Calu3 (cell line): ENCODE data around the gene ATP6AP1. TPM values are rescaled to one million over a fixed set of nuclear protein-coding genes. Genes with fewer than 3 reads are reported as not detected.
A peak's percentile ranks its signal among the peaks of the same experiment; 100 is the strongest.

Source experiments
- BruUV-seq: library from RNA; stranded (reverse); fragments of 400-500 nt; replicated peaks from 2 replicates; lab custom pipeline; 2021; lab: Mats Ljungman, UMichigan
- CTCF ChIA-PET: fragments of 300-600 bp; sonication (Branson Sonifier 250); formaldehyde crosslinking; loops from one replicate; lab custom pipeline; 2022; ENCODE audit warnings: antibody characterized with exemption; lab: Charles Lee
- DNase-seq: peaks from one replicate; pipeline ENCODE4 v3.0.0; 2022
- H3K27ac Mint-ChIP-seq: one replicate; pipeline ENCODE4 v1.8.0; 2022; ENCODE audit warnings: mixed read lengths; ENCODE audit not compliant: unreplicated experiment
- H3K27me3 Mint-ChIP-seq: one replicate; pipeline ENCODE4 v1.8.0; 2022; ENCODE audit warnings: mixed read lengths; ENCODE audit not compliant: unreplicated experiment
- H3K36me3 Mint-ChIP-seq: one replicate; pipeline ENCODE4 v1.8.0; 2022; ENCODE audit warnings: mild to moderate bottlenecking, moderate library complexity, mixed read lengths; ENCODE audit not compliant: insufficient read depth, unreplicated experiment
- H3K4me1 Mint-ChIP-seq: one replicate; pipeline ENCODE4 v1.8.0; 2022; ENCODE audit warnings: mild to moderate bottlenecking, low read depth, mixed read lengths; ENCODE audit not compliant: unreplicated experiment
- H3K4me3 Mint-ChIP-seq: one replicate; pipeline ENCODE4 v1.8.0; 2022; ENCODE audit warnings: mild to moderate bottlenecking, low read depth, moderate library complexity, mixed read lengths; ENCODE audit not compliant: unreplicated experiment
- H3K9me3 Mint-ChIP-seq: one replicate; pipeline ENCODE4 v1.8.0; 2022; ENCODE audit warnings: low read depth, mixed read lengths; ENCODE audit not compliant: unreplicated experiment
- intact Hi-C: fragments of 100-400 bp; cut with micrococcal nuclease; formaldehyde crosslinking; loops from one replicate; pipeline ENCODE4 v1.10.0; 2022; ENCODE audit not compliant: unreplicated experiment
- total RNA-seq: library from RNA; stranded (reverse); gene quantifications from 2 replicates; pipeline ENCODE4 v1.2.3, GENCODE V29; 2022
- TF ChIP-seq, protein P1 (sequence below): fragments of 200-600 bp; IDR thresholded peaks from one replicate; pipeline ENCODE4 v1.8.0; 2022; ENCODE audit warnings: antibody characterized with exemption; ENCODE audit not compliant: unreplicated experiment

ATP6AP1 gene
- total RNA-seq, 1 experiment from 2014 or later: 109 TPM

DNA sequence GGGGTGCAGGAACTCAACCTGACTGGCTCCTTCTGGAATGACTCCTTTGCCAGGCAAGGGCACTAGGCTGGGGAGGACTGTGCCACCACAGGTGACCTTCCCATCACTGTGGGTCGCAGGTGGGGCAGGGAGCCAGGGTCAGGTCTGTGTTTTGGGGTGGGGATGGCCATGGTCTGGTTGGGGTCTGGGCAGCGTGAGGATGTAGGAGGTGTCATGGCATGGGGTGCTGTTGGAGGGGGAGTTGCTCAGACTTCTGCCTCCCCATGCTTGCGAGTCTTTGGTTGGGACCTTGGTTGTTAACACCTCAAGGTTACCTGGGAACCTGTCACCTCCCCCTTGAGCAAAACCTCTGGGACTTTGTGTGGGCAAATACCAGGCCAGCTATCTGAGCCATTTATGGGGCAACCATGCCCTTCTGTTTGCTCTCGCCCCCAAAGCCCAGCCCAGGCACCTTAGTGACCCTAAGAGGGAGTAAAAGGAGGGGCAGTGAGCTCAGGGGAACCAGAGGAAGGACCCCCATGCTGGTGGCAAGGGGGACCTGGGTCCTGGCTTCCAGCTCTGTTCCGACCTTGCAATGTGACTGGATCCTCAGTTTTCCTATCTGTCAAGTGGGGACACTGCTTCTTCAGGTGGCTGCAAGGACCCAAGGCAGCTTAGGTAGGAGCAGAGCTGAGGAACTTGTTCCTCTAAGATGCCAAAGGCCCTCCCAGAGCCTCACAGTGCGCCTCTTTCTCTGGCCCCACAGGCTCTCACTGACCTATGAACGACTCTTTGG lies 6.1 kb downstream of the ATP6AP1 start:
- Mint-ChIP-seq H3K27ac (no peak overlapping the region), H3K27me3 (no peaks in the 10 kb centered on the region), H3K4me1 (peaks cover 9% of the 10 kb centered on the region), H3K36me3 (peaks cover 52% of the 10 kb centered on the region), H3K4me3 (no peak overlapping the region), H3K9me3 (no peaks in the 10 kb centered on the region)
- TF ChIP-seq, protein P1, sequence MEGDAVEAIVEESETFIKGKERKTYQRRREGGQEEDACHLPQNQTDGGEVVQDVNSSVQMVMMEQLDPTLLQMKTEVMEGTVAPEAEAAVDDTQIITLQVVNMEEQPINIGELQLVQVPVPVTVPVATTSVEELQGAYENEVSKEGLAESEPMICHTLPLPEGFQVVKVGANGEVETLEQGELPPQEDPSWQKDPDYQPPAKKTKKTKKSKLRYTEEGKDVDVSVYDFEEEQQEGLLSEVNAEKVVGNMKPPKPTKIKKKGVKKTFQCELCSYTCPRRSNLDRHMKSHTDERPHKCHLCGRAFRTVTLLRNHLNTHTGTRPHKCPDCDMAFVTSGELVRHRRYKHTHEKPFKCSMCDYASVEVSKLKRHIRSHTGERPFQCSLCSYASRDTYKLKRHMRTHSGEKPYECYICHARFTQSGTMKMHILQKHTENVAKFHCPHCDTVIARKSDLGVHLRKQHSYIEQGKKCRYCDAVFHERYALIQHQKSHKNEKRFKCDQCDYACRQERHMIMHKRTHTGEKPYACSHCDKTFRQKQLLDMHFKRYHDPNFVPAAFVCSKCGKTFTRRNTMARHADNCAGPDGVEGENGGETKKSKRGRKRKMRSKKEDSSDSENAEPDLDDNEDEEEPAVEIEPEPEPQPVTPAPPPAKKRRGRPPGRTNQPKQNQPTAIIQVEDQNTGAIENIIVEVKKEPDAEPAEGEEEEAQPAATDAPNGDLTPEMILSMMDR: no peak
- DNase-seq: no peak
- BruUV-seq: no TSS peak
- CTCF ChIA-PET: no interaction called here
- intact Hi-C loops: no loop called here

DNA sequence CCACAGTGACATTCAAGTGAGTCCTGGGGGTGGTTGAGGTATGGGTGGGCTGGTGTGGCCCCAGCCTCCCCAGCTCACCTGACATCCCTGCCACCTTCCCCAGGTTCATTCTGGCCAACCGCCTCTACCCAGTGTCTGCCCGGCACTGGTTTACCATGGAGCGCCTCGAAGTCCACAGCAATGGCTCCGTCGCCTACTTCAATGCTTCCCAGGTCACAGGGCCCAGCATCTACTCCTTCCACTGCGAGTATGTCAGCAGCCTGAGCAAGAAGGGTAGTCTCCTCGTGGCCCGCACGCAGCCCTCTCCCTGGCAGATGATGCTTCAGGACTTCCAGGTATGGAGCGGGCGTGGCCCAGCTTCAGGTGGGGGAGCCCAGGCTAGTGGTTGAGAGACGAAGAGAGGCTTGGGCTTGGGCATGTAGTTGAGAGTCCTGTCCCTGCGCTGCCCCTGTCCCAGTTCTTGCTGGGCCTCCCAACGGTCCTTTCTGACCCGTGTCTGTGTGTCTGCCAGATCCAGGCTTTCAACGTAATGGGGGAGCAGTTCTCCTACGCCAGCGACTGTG lies 6.8 kb downstream of the ATP6AP1 start:
- intact Hi-C loops: no loop called here
- peaks cover 58% of the 10 kb centered on the region for H3K36me3 Mint-ChIP-seq
- TF ChIP-seq, protein P1: no peak
- H3K4me1 Mint-ChIP-seq: peaks cover 8% of the 10 kb centered on the region
- CTCF ChIA-PET: no interaction called here
- no TSS peak for BruUV-seq
- H3K9me3 Mint-ChIP-seq: no peaks in the 10 kb centered on the region
- no peak for DNase-seq
- no peak overlapping the region for H3K27ac Mint-ChIP-seq
- H3K4me3 Mint-ChIP-seq: no peak overlapping the region
- H3K27me3 Mint-ChIP-seq: no peaks in the 10 kb centered on the region

DNA sequence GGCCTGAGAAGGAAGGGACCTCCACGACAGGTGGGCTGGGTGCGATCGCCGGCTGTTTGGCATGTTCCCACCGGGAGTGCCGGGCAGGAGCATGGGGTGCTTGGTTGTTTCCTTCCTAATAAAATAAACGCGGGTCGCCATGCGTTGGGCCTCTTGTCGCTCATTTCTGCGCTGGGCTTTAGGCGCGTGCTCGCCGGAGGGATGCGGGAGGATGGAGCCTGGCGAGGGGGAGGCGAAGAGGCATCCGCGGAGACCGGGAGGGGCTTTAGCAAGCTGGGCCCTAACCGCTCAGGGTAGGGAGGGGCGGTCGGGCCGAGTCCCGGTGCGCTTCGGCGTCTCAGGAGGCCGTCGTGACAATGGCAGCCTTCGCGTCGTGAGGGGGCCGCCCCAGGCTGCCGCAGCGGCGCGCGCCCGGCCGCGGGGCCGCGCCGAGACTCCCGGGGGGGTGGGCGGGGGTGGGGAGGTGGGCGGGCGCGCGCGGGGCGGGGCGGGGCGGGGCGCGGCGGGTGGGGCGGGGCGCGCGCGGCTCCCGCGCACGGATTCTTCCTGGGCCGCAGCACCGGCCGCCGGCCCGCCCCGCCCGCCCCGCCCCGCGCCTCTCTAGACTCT lies 8.0 kb downstream of the ATP6AP1 start:
- intact Hi-C loops: no loop called here
- no peaks in the 10 kb centered on the region for H3K27me3 Mint-ChIP-seq
- TF ChIP-seq, protein P1: no peak

DNA sequence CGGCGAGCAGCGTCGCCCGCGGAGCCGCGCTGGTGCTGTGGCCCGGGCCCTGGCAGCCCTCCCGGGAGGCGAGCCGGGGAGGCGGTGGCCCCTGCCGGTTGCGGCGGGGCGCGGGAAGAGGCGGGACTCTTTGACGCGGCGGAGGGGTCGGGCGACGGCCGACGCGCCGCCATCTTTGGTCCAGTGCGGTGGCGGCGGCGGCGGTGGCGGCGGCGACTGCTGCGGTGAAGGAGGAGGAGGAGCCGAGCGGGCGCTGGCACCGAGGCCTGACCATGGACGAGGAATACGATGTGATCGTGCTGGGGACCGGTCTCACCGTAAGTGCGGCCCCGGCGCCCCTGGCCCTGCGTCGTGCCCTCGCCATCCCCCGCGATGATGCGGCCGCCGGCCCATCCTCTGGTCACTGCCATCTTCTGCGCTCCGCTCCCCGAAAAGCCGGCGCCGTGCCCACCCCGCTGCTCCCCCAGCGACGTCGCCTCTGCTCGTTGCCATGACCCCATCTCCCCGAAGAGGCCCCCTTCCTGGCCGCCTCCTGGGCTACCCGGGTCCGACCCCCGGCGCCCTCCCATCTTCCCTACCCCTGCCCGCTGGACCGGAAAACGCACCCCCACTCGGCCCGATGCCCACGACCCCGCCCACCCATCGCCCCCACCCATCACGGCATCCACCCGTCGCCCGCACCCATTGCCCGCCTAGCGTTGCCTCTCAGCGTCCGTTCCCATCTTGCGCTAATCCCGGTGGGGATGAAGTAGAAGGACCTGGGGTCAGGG lies 8.7 kb downstream of the ATP6AP1 start, which contains the start of gene GDI1:
TSS of gene GDI1 (plus strand) at position 172 of the 770 bp plus-strand sequence. CDS start at position 273, 101 bp downstream.
- Mint-ChIP-seq H3K27ac (peak within 1 kb of the TSS; percentile 72), H3K36me3 (peaks cover 55% of the 10 kb centered on the region), H3K9me3 (no peaks in the 10 kb centered on the region), H3K27me3 (no peaks in the 10 kb centered on the region), H3K4me1 (no peaks in the 10 kb centered on the region), H3K4me3 (peak within 1 kb of the TSS; percentile 76)
- intact Hi-C loops: no loop called here
- peak; percentile 65 for DNase-seq
- BruUV-seq: TSS peak; percentile 23
- TF ChIP-seq, protein P1: no peak
- CTCF ChIA-PET: no interaction called here

More for the DNA sequence above, 8.0 kb downstream of the ATP6AP1 start:
- DNase-seq: no peak
- no peaks in the 10 kb centered on the region for H3K4me1 Mint-ChIP-seq
- no peak overlapping the region for H3K27ac Mint-ChIP-seq
- H3K36me3 Mint-ChIP-seq: peaks cover 55% of the 10 kb centered on the region
- CTCF ChIA-PET: no interaction called here
- peak overlapping the region; percentile 76 for H3K4me3 Mint-ChIP-seq
- BruUV-seq: no TSS peak
- no peaks in the 10 kb centered on the region for H3K9me3 Mint-ChIP-seq
